ENCODE data around the gene KCTD14. TPM values are rescaled to one million over a fixed set of nuclear protein-coding genes. Genes with fewer than 3 reads are reported as not detected.

The KCTD14 gene
- total and polyA plus RNA-seq, 9 of the 15 experiments (the other 6 are each of a cell fraction or from before 2014, with no cell fraction given): 0.04 to 0.30 (median 0.11) TPM; not detected in 2

DNA sequence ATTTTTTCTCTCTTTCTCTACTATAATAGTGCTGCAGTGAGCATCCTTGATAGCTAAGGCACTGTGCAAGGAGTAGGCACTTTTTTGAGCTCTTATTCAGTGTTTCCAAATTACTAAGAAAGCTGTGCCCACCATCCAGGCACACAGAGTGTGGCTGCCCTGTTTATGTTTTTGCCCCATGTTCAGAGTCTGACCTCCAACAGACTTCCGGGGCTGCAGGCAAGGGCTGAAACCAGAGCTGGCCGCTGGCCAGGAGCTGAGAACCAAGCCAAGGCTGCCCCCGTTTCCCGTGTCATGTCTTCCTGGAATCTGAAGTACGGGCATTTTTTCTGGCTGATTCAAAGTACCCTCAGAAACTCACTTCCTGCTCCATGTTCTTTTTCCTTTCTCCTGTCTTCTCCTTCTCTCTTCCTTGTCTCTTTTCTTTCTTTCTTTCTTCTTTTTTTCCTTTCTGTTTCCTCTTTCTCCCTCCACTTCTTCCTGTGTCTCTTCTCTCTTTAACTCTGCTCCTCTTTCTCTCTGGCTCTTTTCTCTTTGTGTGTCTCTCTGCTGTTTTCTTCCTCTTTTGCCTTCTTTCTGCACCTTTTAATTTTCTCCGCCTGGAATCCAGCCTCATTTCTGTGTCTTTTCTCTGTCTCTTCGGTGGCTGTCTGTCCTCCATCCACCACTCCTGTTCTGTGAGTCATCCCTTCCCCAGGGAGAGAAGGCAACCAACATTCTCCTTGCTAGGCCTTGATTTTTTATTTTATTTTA, 17.0 kb upstream of the KCTD14 start (continued):
- TF ChIP-seq GABPB2 (CRISPR knock-in tag; conservative IDR thresholded peaks at IDR 0.05) (no peak), HNRNPH1 (optimal IDR thresholded peaks at IDR 0.05; ENCODE audit: low read depth, low read length) (no peak), ZNF75A (CRISPR knock-in tag; IDR thresholded peaks at IDR 0.05) (no peak), ZKSCAN1 (IDR thresholded peaks at IDR 0.05; ENCODE audit: low read depth, low read length) (no peak), CC2D1A (IDR thresholded peaks at IDR 0.05) (peak; percentile 54; the same call in 1 of the 2 replicates), MECOM (CRISPR knock-in tag; IDR thresholded peaks at IDR 0.05) (no peak), ZNF24 (IDR thresholded peaks at IDR 0.05) (0 out of 2 replicates have a peak, but pooled peaks have one; percentile 15), ARNT (IDR thresholded peaks at IDR 0.05) (peak in 1 of 2 experiments; percentile 82; a peak in 3 of 4 replicates), ZNF23 (CRISPR knock-in tag; IDR thresholded peaks at IDR 0.05) (no peak), EZH2 (IDR thresholded peaks at IDR 0.05; ENCODE audit: borderline replicate concordance, low read depth, low read length) (no peak), TAF9B (IDR thresholded peaks at IDR 0.05; ENCODE audit: partially characterized antibody) (peak; percentile 77), BCL6 (CRISPR knock-in tag; IDR thresholded peaks at IDR 0.05) (0 out of 2 replicates have a peak, but pooled peaks have one; percentile 9), MCM5 (IDR thresholded peaks at IDR 0.05; ENCODE audit: low read depth) (no peak), KDM1A (IDR thresholded peaks at IDR 0.05) (no peak), RAD51 (IDR thresholded peaks at IDR 0.05; ENCODE audit: borderline replicate concordance, low read depth) (no peak), CSDE1 (IDR thresholded peaks at IDR 0.05) (0 out of 4 replicates have a peak, but pooled peaks of 1 of the 2 experiments have one; percentile 72), ARID4B (CRISPR knock-in tag; IDR thresholded peaks at IDR 0.05) (no peak), ZNF408 (CRISPR knock-in tag; IDR thresholded peaks at IDR 0.05; ENCODE audit: low read depth) (no peak), RFX1 (IDR thresholded peaks at IDR 0.05) (no peak), CBFA2T2 (conservative IDR thresholded peaks at IDR 0.05) (no peak), SPI1 (IDR thresholded peaks at IDR 0.05; ENCODE audit: borderline replicate concordance, low read depth, low read length) (no peak; the same call in 1 of the 2 replicates)
- TF ChIP-seq, protein P1, sequence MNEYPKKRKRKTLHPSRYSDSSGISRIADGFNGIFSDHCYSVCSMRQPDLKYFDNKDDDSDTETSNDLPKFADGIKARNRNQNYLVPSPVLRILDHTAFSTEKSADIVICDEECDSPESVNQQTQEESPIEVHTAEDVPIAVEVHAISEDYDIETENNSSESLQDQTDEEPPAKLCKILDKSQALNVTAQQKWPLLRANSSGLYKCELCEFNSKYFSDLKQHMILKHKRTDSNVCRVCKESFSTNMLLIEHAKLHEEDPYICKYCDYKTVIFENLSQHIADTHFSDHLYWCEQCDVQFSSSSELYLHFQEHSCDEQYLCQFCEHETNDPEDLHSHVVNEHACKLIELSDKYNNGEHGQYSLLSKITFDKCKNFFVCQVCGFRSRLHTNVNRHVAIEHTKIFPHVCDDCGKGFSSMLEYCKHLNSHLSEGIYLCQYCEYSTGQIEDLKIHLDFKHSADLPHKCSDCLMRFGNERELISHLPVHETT (CRISPR knock-in tag; conservative IDR thresholded peaks at IDR 0.05 in 1 of 2, IDR thresholded peaks at IDR 0.05 in 1 of 2): peak in 1 of 2 experiments; percentile 42; a peak in 1 of 4 replicates
- TF ChIP-seq, protein P2, sequence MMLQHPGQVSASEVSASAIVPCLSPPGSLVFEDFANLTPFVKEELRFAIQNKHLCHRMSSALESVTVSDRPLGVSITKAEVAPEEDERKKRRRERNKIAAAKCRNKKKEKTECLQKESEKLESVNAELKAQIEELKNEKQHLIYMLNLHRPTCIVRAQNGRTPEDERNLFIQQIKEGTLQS (IDR thresholded peaks at IDR 0.05): peak; percentile 53
- TF ChIP-seq, protein P2 (CRISPR knock-in tag; conservative IDR thresholded peaks at IDR 0.05): no peak
